A673 (cell line): Measurements from ENCODE around the gene TMEFF1. TPM values are rescaled to one million over a fixed set of nuclear protein-coding genes. Genes with fewer than 3 reads are reported as not detected.

Source experiments
- BruUV-seq: library from RNA; stranded (reverse); fragments of 400-500 nt; replicated peaks from 2 replicates; lab custom pipeline; 2021; lab: Mats Ljungman, UMichigan
- CTCF ChIA-PET: fragments of 300-600 bp; sonication (Branson Sonifier 250); formaldehyde crosslinking; loops from one replicate; lab custom pipeline; 2022; ENCODE audit warnings: antibody characterized with exemption; lab: Charles Lee
- POLR2A ChIA-PET: fragments of 300-600 bp; sonication (Branson Sonifier 250); formaldehyde crosslinking; loops from one replicate; lab custom pipeline; 2022; ENCODE audit warnings: antibody characterized with exemption; ENCODE audit not compliant: low non-redundant PET; lab: Charles Lee
- DNase-seq: peaks from one replicate; pipeline ENCODE4 v3.0.0-alpha.2; 2015; ENCODE audit warnings: low spot score
- H3K27ac ChIP-seq: fragments of 200-600 bp; sonication (generic); 2 replicates; pipeline ENCODE4 v1.5.1; 2016; ENCODE audit warnings: mixed run types, low read depth, mild to moderate bottlenecking, mixed read lengths, antibody characterized with exemption, low read length; ENCODE audit not compliant: poor library complexity, severe bottlenecking
- H3K27me3 ChIP-seq: fragments of 200-600 bp; sonication (generic); replicated peaks from 2 replicates; pipeline ENCODE4 v1.6.1; 2017; ENCODE audit warnings: mixed run types, low read depth, mild to moderate bottlenecking, mixed read lengths, antibody characterized with exemption, low read length; ENCODE audit not compliant: insufficient read depth, poor library complexity
- H3K36me3 ChIP-seq: fragments of 200-600 bp; sonication (generic); 2 replicates; pipeline ENCODE4 v1.6.1; 2016; ENCODE audit warnings: mixed run types, mild to moderate bottlenecking, mixed read lengths, antibody characterized with exemption, low read length; ENCODE audit not compliant: insufficient read depth, poor library complexity, severe bottlenecking
- H3K4me1 ChIP-seq: fragments of 200-600 bp; sonication (generic); 2 replicates; pipeline ENCODE4 v1.6.1; 2017; ENCODE audit warnings: mixed run types, mild to moderate bottlenecking, mixed read lengths, antibody characterized with exemption, low read length; ENCODE audit not compliant: insufficient read depth, poor library complexity, severe bottlenecking
- H3K4me3 ChIP-seq: fragments of 200-600 bp; sonication (generic); 2 replicates; pipeline ENCODE4 v1.5.1; 2016; ENCODE audit warnings: low read depth, mixed run types, mild to moderate bottlenecking, mixed read lengths, low read length; ENCODE audit not compliant: poor library complexity, severe bottlenecking
- H3K9me3 ChIP-seq: fragments of 200-600 bp; sonication (generic); 2 replicates; pipeline ENCODE4 v1.6.1; 2016; ENCODE audit warnings: mixed run types, low read depth, mild to moderate bottlenecking, mixed read lengths, antibody characterized with exemption, low read length; ENCODE audit not compliant: poor library complexity, severe bottlenecking
- EZH2 ChIP-seq: fragments of 200-600 bp; sonication (generic); IDR thresholded peaks from 2 replicates; pipeline ENCODE4 v1.6.1; 2017; ENCODE audit warnings: borderline replicate concordance, low read depth, mild to moderate bottlenecking, mixed read lengths, antibody characterized with exemption, low read length; ENCODE audit not compliant: poor library complexity, severe bottlenecking
- intact Hi-C: fragments of 100-400 bp; cut with micrococcal nuclease; formaldehyde crosslinking; loops from one replicate; pipeline ENCODE4 v1.10.0; 2022; ENCODE audit not compliant: unreplicated experiment
- total RNA-seq: library from RNA; stranded (reverse); gene quantifications from 2 replicates; pipeline ENCODE4 v1.2.3, GENCODE V29; 2021
- TF ChIP-seq, protein P1 (sequence below): fragments of 300-800, 200-600 bp; sonication (generic); conservative IDR thresholded peaks from 2 replicates; pipeline ENCODE4 v1.5.1; 2017; ENCODE audit warnings: low read depth, mild to moderate bottlenecking, antibody characterized with exemption, low read length, moderate library complexity, mixed read lengths

TMEFF1 gene
- total RNA-seq, 1 experiment from 2014 or later, result 19.1 TPM

GRCh38 chr9:100441911-100442361 lies 31.0 kb upstream of the TMEFF1 start:
- TF ChIP-seq, protein P1, sequence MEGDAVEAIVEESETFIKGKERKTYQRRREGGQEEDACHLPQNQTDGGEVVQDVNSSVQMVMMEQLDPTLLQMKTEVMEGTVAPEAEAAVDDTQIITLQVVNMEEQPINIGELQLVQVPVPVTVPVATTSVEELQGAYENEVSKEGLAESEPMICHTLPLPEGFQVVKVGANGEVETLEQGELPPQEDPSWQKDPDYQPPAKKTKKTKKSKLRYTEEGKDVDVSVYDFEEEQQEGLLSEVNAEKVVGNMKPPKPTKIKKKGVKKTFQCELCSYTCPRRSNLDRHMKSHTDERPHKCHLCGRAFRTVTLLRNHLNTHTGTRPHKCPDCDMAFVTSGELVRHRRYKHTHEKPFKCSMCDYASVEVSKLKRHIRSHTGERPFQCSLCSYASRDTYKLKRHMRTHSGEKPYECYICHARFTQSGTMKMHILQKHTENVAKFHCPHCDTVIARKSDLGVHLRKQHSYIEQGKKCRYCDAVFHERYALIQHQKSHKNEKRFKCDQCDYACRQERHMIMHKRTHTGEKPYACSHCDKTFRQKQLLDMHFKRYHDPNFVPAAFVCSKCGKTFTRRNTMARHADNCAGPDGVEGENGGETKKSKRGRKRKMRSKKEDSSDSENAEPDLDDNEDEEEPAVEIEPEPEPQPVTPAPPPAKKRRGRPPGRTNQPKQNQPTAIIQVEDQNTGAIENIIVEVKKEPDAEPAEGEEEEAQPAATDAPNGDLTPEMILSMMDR, result no peak
- TF ChIP-seq EZH2, result no peak
- ChIA-PET POLR2A (no interaction called here), CTCF (no interaction called here)
- Histone ChIP-seq H3K27ac (no peak overlapping the region), H3K27me3 (no peaks in the 10 kb centered on the region), H3K4me1 (no peaks in the 10 kb centered on the region), H3K4me3 (no peak overlapping the region), H3K36me3 (no peaks in the 10 kb centered on the region), H3K9me3 (no peaks in the 10 kb centered on the region)
- DNase-seq, result no peak
- intact Hi-C loops, result no loop called here
- BruUV-seq, result no TSS peak

- no peaks in the 10 kb centered on the region for H3K27me3 ChIP-seq
- no peak for DNase-seq
- BruUV-seq, result no TSS peak
- TF ChIP-seq, protein P1, result no peak
- ChIA-PET POLR2A (interaction anchor here (0.5 kb wide), 1 partner anchor 1027 kb away, joined by 3 read pairs; no protein-coding TSS in a partner anchor), CTCF (no interaction called here)
- intact Hi-C loops, result no loop called here
- H3K36me3 ChIP-seq, result no peaks in the 10 kb centered on the region
- no peaks in the 10 kb centered on the region for H3K4me1 ChIP-seq
- no peak overlapping the region for H3K4me3 ChIP-seq
- no peak overlapping the region for H3K27ac ChIP-seq
- H3K9me3 ChIP-seq, result no peaks in the 10 kb centered on the region
Measured at GRCh38 chr9:100443781-100444768, 28.9 kb upstream of the TMEFF1 start.

DNA sequence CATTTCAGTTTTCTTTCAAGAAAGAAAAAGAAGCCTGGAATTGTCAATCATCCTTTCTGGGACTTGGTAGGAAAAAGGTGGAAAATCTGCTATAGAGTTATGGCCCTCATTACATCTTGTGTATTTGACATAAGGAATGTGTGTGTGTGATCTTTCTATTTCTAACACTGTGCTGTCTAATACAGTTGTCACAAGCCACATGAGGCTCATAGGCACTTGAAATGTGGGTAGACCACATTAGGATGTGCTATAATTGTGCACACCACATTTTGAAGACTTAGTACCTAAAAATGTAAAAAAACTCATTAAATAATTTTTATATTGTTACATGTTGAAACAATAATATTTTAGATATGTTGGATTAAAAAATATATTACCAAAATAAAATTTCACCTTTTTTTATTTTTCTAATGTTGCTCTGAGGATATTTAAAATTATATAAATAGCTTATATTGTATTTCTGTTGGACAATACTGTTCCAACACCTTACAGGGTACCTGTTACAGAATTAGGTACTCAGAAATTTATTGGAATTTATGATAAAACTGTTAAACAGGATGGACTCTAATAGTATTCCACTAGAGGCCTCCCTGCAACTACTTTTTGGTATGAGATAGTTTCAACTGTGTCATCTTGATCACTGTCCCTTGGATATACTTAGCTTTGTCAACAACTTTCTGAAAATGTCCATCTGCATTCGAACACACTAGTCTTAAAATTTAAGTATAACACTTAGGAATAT lies 27.6 kb upstream of the TMEFF1 start:
- Histone ChIP-seq H3K4me1 (no peaks in the 10 kb centered on the region), H3K36me3 (peaks cover under 1% of the 10 kb centered on the region), H3K27ac (no peak overlapping the region), H3K9me3 (no peaks in the 10 kb centered on the region), H3K4me3 (no peak overlapping the region), H3K27me3 (no peaks in the 10 kb centered on the region)
- TF ChIP-seq EZH2, result no peak
- TF ChIP-seq, protein P1, result no peak
- no TSS peak for BruUV-seq
- intact Hi-C loops, result no loop called here
- DNase-seq, result no peak
- POLR2A ChIA-PET, result no interaction called here
- CTCF ChIA-PET, result no interaction called here
